Measurements from ENCODE around the gene DENND1A. TPM values are rescaled to one million over a fixed set of nuclear protein-coding genes. Genes with fewer than 3 reads are reported as not detected.

DENND1A gene
- total RNA-seq, 1 experiment from 2014 or later = 23.5 TPM

DNA sequence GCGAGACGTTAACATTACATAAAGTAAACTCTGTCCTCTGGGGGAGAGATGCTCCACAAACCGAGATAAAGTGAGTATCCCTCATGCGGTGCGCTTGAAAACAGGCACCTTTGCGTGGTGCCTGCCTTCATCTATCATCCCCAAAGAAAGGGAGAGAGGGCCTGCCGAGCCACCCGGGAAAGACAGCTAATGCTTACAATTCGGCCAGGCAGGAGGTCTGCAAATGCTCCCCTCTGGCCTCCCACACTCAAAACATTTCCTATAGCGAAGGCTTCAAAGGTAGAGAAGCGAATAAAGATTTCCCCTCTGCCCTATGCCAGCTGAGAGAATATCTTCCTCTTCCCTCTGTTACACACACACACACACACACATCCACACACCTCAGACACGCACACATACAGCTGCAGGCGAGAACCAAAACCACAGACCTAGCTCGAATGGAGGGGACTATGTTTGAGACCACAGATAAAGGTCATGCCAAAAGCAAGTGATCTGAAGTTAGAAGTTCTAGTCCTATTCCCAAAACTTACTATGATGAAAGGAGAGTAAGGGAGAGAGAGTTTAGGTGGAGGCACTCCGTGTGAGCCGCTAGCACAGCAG lies 441.1 kb downstream of the DENND1A start:
- Mint-ChIP-seq H3K9me3 (no peaks in the 10 kb centered on the region), H3K27ac (no peak overlapping the region), H3K36me3 (no peaks in the 10 kb centered on the region), H3K27me3 (ENCODE audit: low read depth) (no peaks in the 10 kb centered on the region), H3K4me1 (peaks cover 22% of the 10 kb centered on the region), H3K4me3 (no peak overlapping the region)
- ChIA-PET POLR2A (no interaction called here), CTCF (interaction anchor here (1.1 to 1.2 kb wide), 2 partner anchors 89 to 552 kb away, joined by 3 read pairs; no protein-coding TSS in a partner anchor)
- TF ChIP-seq, protein P1, sequence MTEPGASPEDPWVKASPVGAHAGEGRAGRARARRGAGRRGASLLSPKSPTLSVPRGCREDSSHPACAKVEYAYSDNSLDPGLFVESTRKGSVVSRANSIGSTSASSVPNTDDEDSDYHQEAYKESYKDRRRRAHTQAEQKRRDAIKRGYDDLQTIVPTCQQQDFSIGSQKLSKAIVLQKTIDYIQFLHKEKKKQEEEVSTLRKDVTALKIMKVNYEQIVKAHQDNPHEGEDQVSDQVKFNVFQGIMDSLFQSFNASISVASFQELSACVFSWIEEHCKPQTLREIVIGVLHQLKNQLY (CRISPR knock-in tag; IDR thresholded peaks at IDR 0.05) = no peak
- TF ChIP-seq ZNF423 (CRISPR knock-in tag; IDR thresholded peaks at IDR 0.05) = peak; percentile 78
- DNase-seq (ENCODE audit: low spot score) = no peak
- no peak for ATAC-seq

DNA sequence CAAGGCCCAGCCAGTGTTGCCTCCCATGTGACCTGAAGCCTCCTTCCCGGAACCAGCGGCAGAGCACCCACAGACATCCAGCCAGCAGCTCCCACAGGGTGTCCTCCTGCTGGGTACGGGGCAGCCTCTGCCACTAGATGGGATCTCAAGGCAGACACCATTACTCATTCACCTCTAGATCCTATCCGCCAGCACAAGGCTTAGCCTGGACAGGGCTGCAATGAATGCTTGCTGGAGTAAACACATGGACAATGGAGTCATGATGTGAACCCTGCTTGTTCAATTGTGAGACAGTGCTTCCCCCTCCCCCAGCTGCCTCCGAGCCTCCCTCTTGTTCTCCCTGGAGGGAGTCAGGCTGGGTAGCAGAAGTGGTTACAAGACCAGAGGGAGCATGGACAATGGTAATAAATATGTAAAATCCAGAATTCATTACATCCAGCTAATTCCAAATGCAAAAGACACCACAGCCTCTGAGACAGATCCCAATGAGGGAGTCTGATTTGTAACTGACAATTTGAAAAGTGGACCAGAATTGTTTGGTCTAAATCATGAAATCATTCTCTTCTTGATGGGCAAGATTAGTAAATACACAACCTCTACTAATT lies 441.9 kb downstream of the DENND1A start:
- ChIA-PET POLR2A (no interaction called here), CTCF (interaction anchor here (1.2 kb wide), 1 partner anchor 553 kb away, joined by 3 read pairs; no protein-coding TSS in a partner anchor)
- DNase-seq (ENCODE audit: low spot score) = no peak
- ATAC-seq = no peak
- Mint-ChIP-seq H3K27ac (no peak overlapping the region), H3K27me3 (ENCODE audit: low read depth) (no peaks in the 10 kb centered on the region), H3K4me1 (peaks cover 24% of the 10 kb centered on the region), H3K9me3 (no peaks in the 10 kb centered on the region), H3K4me3 (no peak overlapping the region), H3K36me3 (no peaks in the 10 kb centered on the region)
- TF ChIP-seq JAZF1 (CRISPR knock-in tag; IDR thresholded peaks at IDR 0.05) (no peak), ELF4 (CRISPR knock-in tag; IDR thresholded peaks at IDR 0.05; ENCODE audit: low read depth) (no peak), RORB (CRISPR knock-in tag; IDR thresholded peaks at IDR 0.05) (no peak), EMX1 (CRISPR knock-in tag; IDR thresholded peaks at IDR 0.05) (no peak), NFYB (CRISPR knock-in tag; conservative IDR thresholded peaks at IDR 0.05; ENCODE audit: low read depth) (no peak)
- TF ChIP-seq, protein P2, sequence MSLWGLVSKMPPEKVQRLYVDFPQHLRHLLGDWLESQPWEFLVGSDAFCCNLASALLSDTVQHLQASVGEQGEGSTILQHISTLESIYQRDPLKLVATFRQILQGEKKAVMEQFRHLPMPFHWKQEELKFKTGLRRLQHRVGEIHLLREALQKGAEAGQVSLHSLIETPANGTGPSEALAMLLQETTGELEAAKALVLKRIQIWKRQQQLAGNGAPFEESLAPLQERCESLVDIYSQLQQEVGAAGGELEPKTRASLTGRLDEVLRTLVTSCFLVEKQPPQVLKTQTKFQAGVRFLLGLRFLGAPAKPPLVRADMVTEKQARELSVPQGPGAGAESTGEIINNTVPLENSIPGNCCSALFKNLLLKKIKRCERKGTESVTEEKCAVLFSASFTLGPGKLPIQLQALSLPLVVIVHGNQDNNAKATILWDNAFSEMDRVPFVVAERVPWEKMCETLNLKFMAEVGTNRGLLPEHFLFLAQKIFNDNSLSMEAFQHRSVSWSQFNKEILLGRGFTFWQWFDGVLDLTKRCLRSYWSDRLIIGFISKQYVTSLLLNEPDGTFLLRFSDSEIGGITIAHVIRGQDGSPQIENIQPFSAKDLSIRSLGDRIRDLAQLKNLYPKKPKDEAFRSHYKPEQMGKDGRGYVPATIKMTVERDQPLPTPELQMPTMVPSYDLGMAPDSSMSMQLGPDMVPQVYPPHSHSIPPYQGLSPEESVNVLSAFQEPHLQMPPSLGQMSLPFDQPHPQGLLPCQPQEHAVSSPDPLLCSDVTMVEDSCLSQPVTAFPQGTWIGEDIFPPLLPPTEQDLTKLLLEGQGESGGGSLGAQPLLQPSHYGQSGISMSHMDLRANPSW (CRISPR knock-in tag; conservative IDR thresholded peaks at IDR 0.05; ENCODE audit: low read depth) = no peak
- TF ChIP-seq, protein P3, sequence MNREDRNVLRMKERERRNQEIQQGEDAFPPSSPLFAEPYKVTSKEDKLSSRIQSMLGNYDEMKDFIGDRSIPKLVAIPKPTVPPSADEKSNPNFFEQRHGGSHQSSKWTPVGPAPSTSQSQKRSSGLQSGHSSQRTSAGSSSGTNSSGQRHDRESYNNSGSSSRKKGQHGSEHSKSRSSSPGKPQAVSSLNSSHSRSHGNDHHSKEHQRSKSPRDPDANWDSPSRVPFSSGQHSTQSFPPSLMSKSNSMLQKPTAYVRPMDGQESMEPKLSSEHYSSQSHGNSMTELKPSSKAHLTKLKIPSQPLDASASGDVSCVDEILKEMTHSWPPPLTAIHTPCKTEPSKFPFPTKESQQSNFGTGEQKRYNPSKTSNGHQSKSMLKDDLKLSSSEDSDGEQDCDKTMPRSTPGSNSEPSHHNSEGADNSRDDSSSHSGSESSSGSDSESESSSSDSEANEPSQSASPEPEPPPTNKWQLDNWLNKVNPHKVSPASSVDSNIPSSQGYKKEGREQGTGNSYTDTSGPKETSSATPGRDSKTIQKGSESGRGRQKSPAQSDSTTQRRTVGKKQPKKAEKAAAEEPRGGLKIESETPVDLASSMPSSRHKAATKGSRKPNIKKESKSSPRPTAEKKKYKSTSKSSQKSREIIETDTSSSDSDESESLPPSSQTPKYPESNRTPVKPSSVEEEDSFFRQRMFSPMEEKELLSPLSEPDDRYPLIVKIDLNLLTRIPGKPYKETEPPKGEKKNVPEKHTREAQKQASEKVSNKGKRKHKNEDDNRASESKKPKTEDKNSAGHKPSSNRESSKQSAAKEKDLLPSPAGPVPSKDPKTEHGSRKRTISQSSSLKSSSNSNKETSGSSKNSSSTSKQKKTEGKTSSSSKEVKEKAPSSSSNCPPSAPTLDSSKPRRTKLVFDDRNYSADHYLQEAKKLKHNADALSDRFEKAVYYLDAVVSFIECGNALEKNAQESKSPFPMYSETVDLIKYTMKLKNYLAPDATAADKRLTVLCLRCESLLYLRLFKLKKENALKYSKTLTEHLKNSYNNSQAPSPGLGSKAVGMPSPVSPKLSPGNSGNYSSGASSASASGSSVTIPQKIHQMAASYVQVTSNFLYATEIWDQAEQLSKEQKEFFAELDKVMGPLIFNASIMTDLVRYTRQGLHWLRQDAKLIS (CRISPR knock-in tag; IDR thresholded peaks at IDR 0.05; ENCODE audit: borderline replicate concordance) = no peak
- TF ChIP-seq, protein P4, sequence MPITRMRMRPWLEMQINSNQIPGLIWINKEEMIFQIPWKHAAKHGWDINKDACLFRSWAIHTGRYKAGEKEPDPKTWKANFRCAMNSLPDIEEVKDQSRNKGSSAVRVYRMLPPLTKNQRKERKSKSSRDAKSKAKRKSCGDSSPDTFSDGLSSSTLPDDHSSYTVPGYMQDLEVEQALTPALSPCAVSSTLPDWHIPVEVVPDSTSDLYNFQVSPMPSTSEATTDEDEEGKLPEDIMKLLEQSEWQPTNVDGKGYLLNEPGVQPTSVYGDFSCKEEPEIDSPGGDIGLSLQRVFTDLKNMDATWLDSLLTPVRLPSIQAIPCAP (CRISPR knock-in tag; IDR thresholded peaks at IDR 0.05) = no peak
- TF ChIP-seq, protein P1 (CRISPR knock-in tag; IDR thresholded peaks at IDR 0.05) = no peak
- TF ChIP-seq, protein P5, sequence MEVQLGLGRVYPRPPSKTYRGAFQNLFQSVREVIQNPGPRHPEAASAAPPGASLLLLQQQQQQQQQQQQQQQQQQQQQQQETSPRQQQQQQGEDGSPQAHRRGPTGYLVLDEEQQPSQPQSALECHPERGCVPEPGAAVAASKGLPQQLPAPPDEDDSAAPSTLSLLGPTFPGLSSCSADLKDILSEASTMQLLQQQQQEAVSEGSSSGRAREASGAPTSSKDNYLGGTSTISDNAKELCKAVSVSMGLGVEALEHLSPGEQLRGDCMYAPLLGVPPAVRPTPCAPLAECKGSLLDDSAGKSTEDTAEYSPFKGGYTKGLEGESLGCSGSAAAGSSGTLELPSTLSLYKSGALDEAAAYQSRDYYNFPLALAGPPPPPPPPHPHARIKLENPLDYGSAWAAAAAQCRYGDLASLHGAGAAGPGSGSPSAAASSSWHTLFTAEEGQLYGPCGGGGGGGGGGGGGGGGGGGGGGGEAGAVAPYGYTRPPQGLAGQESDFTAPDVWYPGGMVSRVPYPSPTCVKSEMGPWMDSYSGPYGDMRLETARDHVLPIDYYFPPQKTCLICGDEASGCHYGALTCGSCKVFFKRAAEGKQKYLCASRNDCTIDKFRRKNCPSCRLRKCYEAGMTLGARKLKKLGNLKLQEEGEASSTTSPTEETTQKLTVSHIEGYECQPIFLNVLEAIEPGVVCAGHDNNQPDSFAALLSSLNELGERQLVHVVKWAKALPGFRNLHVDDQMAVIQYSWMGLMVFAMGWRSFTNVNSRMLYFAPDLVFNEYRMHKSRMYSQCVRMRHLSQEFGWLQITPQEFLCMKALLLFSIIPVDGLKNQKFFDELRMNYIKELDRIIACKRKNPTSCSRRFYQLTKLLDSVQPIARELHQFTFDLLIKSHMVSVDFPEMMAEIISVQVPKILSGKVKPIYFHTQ (CRISPR knock-in tag; IDR thresholded peaks at IDR 0.05) = no peak
- TF ChIP-seq, protein P6, sequence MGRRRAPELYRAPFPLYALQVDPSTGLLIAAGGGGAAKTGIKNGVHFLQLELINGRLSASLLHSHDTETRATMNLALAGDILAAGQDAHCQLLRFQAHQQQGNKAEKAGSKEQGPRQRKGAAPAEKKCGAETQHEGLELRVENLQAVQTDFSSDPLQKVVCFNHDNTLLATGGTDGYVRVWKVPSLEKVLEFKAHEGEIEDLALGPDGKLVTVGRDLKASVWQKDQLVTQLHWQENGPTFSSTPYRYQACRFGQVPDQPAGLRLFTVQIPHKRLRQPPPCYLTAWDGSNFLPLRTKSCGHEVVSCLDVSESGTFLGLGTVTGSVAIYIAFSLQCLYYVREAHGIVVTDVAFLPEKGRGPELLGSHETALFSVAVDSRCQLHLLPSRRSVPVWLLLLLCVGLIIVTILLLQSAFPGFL (CRISPR knock-in tag; IDR thresholded peaks at IDR 0.05; ENCODE audit: borderline replicate concordance) = no peak
- TF ChIP-seq, protein P7, sequence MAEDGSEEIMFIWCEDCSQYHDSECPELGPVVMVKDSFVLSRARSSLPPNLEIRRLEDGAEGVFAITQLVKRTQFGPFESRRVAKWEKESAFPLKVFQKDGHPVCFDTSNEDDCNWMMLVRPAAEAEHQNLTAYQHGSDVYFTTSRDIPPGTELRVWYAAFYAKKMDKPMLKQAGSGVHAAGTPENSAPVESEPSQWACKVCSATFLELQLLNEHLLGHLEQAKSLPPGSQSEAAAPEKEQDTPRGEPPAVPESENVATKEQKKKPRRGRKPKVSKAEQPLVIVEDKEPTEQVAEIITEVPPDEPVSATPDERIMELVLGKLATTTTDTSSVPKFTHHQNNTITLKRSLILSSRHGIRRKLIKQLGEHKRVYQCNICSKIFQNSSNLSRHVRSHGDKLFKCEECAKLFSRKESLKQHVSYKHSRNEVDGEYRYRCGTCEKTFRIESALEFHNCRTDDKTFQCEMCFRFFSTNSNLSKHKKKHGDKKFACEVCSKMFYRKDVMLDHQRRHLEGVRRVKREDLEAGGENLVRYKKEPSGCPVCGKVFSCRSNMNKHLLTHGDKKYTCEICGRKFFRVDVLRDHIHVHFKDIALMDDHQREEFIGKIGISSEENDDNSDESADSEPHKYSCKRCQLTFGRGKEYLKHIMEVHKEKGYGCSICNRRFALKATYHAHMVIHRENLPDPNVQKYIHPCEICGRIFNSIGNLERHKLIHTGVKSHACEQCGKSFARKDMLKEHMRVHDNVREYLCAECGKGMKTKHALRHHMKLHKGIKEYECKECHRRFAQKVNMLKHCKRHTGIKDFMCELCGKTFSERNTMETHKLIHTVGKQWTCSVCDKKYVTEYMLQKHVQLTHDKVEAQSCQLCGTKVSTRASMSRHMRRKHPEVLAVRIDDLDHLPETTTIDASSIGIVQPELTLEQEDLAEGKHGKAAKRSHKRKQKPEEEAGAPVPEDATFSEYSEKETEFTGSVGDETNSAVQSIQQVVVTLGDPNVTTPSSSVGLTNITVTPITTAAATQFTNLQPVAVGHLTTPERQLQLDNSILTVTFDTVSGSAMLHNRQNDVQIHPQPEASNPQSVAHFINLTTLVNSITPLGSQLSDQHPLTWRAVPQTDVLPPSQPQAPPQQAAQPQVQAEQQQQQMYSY (CRISPR knock-in tag; IDR thresholded peaks at IDR 0.05) = no peak
